Chondrocyte (in vitro differentiated cells): ENCODE data around the gene SLC9A9. TPM values are rescaled to one million over a fixed set of nuclear protein-coding genes. Genes with fewer than 3 reads are reported as not detected.
"Not testable (repeated sequence)": the region's sequence is repeated elsewhere in the genome, so short reads cannot be mapped to it uniquely, and the experiment has no call there.

ENCODE experiments used
- DNase-seq: peaks from one replicate; pipeline ENCODE4 v3.0.0; 2021; ENCODE audit warnings: mixed read lengths, low spot score
- H3K27ac Mint-ChIP-seq: one replicate; pipeline ENCODE4 v1.8.0; 2021; ENCODE audit warnings: mild to moderate bottlenecking, moderate library complexity, mixed read lengths; ENCODE audit not compliant: unreplicated experiment
- H3K27me3 Mint-ChIP-seq: 2 replicates; pipeline ENCODE4 v1.8.0; 2021; ENCODE audit warnings: low read depth, mixed read lengths
- H3K36me3 Mint-ChIP-seq: 2 replicates; pipeline ENCODE4 v1.8.0; 2021; ENCODE audit warnings: low read depth, mixed read lengths
- H3K4me1 Mint-ChIP-seq: 2 replicates; pipeline ENCODE4 v1.8.0; 2021; ENCODE audit warnings: low read depth, mild to moderate bottlenecking, mixed read lengths
- H3K4me3 Mint-ChIP-seq: one replicate; pipeline ENCODE4 v1.8.0; 2021; ENCODE audit warnings: mild to moderate bottlenecking, moderate library complexity, mixed read lengths; ENCODE audit not compliant: unreplicated experiment
- H3K9me3 Mint-ChIP-seq: 2 replicates; pipeline ENCODE4 v1.8.0; 2021; ENCODE audit warnings: low read depth, mixed read lengths
- total RNA-seq: library from RNA; stranded (reverse); gene quantifications from 3 replicates; pipeline ENCODE4 v1.2.1, GENCODE V29; 2021
- TF ChIP-seq, protein P1 (sequence below): fragments of 200-600 bp; sonication (generic); IDR thresholded peaks from 2 replicates; pipeline ENCODE4 v1.5.0; 2021; ENCODE audit warnings: antibody characterized with exemption, mild to moderate bottlenecking, moderate library complexity

SLC9A9 gene
- total RNA-seq, 1 donor from 2014 or later, result 2.6 TPM

DNA sequence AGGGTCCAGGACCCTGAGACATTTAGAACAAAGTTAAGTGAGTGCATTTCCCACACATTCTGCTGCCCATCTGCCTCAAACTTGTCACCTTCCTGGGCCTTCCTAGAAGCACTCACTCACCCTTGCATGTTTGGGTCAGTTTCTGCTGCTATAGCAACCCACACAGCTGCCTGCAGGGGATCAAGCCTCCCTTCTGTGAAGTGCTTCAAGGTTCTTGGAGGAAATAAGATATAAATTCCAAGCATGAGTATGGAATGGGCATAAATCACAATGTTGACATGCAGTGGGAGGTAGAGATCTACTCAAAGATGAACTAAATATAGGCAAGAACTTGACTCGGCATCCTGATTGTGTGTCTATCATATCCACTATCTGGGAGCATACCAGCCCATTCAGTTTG, 140.4 kb downstream of the SLC9A9 start:
- DNase-seq, result no peak
- Mint-ChIP-seq H3K36me3 (peaks cover under 1% of the 10 kb centered on the region), H3K4me3 (no peak overlapping the region), H3K27me3 (peaks cover 14% of the 10 kb centered on the region), H3K4me1 (peaks cover 8% of the 10 kb centered on the region), H3K27ac (no peak overlapping the region), H3K9me3 (peaks cover 3% of the 10 kb centered on the region)
- TF ChIP-seq, protein P1, sequence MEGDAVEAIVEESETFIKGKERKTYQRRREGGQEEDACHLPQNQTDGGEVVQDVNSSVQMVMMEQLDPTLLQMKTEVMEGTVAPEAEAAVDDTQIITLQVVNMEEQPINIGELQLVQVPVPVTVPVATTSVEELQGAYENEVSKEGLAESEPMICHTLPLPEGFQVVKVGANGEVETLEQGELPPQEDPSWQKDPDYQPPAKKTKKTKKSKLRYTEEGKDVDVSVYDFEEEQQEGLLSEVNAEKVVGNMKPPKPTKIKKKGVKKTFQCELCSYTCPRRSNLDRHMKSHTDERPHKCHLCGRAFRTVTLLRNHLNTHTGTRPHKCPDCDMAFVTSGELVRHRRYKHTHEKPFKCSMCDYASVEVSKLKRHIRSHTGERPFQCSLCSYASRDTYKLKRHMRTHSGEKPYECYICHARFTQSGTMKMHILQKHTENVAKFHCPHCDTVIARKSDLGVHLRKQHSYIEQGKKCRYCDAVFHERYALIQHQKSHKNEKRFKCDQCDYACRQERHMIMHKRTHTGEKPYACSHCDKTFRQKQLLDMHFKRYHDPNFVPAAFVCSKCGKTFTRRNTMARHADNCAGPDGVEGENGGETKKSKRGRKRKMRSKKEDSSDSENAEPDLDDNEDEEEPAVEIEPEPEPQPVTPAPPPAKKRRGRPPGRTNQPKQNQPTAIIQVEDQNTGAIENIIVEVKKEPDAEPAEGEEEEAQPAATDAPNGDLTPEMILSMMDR, result no peak

DNA sequence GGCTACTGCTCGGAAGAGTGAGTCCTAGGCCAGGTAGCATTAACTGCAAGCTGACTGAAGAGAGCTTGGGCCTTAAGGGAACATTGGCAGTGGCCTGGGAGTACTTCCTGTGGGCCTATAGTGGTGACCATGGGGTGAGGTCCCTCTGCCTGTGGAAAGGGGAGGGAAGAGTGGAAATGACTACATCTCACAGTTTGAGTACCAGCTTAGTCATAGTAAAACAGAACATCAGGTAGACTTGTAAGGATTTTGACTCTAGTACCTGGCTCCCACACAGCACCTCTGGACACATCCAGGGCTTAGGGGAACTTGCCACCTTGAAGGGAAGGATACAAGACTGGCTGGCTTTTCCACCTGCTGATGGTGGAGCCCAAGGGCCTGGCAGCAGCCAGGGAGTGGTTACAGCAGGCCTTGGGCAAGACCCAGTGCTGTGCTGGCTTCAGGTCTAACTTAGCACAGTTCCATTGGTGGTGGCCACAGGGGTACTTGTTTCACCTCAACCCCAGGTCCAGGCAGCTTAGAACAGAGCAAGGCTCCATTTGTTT, 147.8 kb downstream of the SLC9A9 start:
- H3K9me3 Mint-ChIP-seq, result peaks cover 3% of the 10 kb centered on the region
- no peak for DNase-seq
- no peak overlapping the region for H3K27ac Mint-ChIP-seq
- TF ChIP-seq, protein P1, result no peak
- no peaks in the 10 kb centered on the region for H3K36me3 Mint-ChIP-seq
- peaks cover 4% of the 10 kb centered on the region for H3K4me1 Mint-ChIP-seq
- H3K27me3 Mint-ChIP-seq, result peaks cover 5% of the 10 kb centered on the region
- no peak overlapping the region for H3K4me3 Mint-ChIP-seq

DNA sequence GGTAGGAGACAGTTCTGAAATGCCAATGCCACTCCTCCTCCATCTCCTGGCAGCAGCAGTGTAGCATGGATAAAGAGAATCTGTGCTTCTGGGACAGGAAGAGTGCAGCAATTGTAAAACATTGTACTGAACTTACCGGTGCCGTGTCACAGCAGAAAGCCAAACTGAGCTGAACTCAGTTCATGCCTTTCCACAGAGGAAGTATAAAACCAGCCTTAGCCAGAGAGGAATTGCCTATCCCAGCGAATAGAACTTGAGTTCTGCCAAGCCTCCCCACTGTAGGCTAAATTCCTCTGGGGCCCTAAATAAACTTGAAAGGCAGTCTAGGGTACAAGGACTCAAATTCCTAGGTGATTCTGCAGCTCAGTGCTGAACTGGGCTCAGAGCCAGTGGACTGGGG, 148.8 kb downstream of the SLC9A9 start:
- Mint-ChIP-seq H3K4me1 (peaks cover 4% of the 10 kb centered on the region), H3K9me3 (peaks cover 2% of the 10 kb centered on the region), H3K4me3 (no peak overlapping the region), H3K36me3 (no peaks in the 10 kb centered on the region), H3K27ac (no peak overlapping the region), H3K27me3 (peaks cover 5% of the 10 kb centered on the region)
- TF ChIP-seq, protein P1, result no peak
- no peak for DNase-seq

DNA sequence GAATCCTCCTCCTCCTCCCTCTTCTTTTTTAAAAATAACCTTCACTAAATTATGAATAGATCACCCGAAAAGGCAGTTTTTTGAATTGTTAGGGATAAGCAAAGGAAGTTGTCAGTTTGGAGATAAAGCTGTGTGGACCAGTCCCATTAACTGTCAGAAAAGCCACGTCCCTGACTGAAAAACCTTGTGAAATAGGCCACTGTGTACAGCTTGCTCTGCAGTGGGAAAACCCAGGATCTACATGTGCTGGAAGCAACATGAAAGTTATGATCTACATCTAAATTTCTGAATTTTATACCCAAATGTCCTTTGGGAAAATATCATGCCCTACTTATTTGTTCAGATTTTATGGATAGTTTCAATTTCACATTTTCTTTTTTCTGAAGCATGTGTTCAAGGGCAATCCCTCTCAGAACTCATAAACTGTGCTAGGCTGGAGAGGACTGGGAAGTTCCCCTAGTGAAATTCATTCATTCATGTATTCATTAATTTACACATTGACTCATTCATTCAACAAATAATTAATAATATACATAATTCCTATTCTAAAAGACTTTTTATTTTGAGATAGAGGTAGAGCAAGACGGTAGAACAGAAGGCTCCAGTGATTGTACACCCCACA, 149.5 kb downstream of the SLC9A9 start:
- no peaks in the 10 kb centered on the region for H3K36me3 Mint-ChIP-seq
- no peak overlapping the region for H3K4me3 Mint-ChIP-seq
- peaks cover 5% of the 10 kb centered on the region for H3K27me3 Mint-ChIP-seq

GRCh38 chr3:143697975-143698374, 150.3 kb downstream of the SLC9A9 start:
- TF ChIP-seq, protein P1, result no peak
- no peak for DNase-seq

More for the DNA sequence above, 149.5 kb downstream of the SLC9A9 start:
- peaks cover 4% of the 10 kb centered on the region for H3K4me1 Mint-ChIP-seq
- no peak for DNase-seq
- peaks cover 2% of the 10 kb centered on the region for H3K9me3 Mint-ChIP-seq
- H3K27ac Mint-ChIP-seq, result no peak overlapping the region
- TF ChIP-seq, protein P1, result no peak

GRCh38 chr3:143695333-143695732, 152.9 kb downstream of the SLC9A9 start:
- not testable (repeated sequence) for H3K4me3 Mint-ChIP-seq, DNase-seq, H3K27me3 Mint-ChIP-seq, H3K27ac Mint-ChIP-seq, H3K36me3 Mint-ChIP-seq, H3K9me3 Mint-ChIP-seq, H3K4me1 Mint-ChIP-seq

More at GRCh38 chr3:143697975-143698374, 150.3 kb downstream of the SLC9A9 start:
- H3K27me3 Mint-ChIP-seq, result peaks cover 3% of the 10 kb centered on the region
- peaks cover 2% of the 10 kb centered on the region for H3K9me3 Mint-ChIP-seq
- H3K27ac Mint-ChIP-seq, result no peak overlapping the region
- peaks cover 4% of the 10 kb centered on the region for H3K4me1 Mint-ChIP-seq
- no peaks in the 10 kb centered on the region for H3K36me3 Mint-ChIP-seq
- H3K4me3 Mint-ChIP-seq, result no peak overlapping the region
